Caco-2 (cell line): ENCODE results near the gene MGAT3. TPM values are rescaled to one million over a fixed set of nuclear protein-coding genes. Genes with fewer than 3 reads are reported as not detected.

Experiments used
- BruUV-seq: library from RNA; stranded (reverse); fragments of 400-500 nt; replicated peaks from 2 replicates; lab custom pipeline; 2021; lab: Mats Ljungman, UMichigan
- CTCF ChIA-PET: fragments of 300-600 bp; sonication (Branson Sonifier 250); formaldehyde crosslinking; loops from one replicate; lab custom pipeline; 2022; ENCODE audit warnings: antibody characterized with exemption; lab: Charles Lee
- POLR2A ChIA-PET: fragments of 300-600 bp; sonication (Branson Sonifier 250); formaldehyde crosslinking; loops from one replicate; lab custom pipeline; 2022; ENCODE audit warnings: antibody characterized with exemption; lab: Charles Lee
- DNase-seq, 2 experiments: peaks; one replicate each; pipeline versions ENCODE4 v3.0.0 to v3.0.0-alpha.2; 2020 to 2022
- H3K27me3 ChIP-seq: replicated peaks from 2 replicates; pipeline ENCODE4 v1.6.0; 2011; ENCODE audit warnings: low read length; ENCODE audit not compliant: control insufficient read depth, insufficient read depth
- H3K36me3 ChIP-seq: 2 replicates; pipeline ENCODE4 v1.5.1; 2011; ENCODE audit warnings: low read length; ENCODE audit not compliant: control insufficient read depth, insufficient read depth
- H3K4me1 ChIP-seq: fragments of 250-450 bp; sonication (Bioruptor Pico); 2 replicates; pipeline ENCODE4 v1.5.1; 2020; ENCODE audit warnings: mild to moderate bottlenecking
- H3K4me3 ChIP-seq: 2 replicates; pipeline ENCODE4 v1.5.1; 2011; ENCODE audit warnings: low read depth, mild to moderate bottlenecking, control low read depth, low read length
- H3K9me3 ChIP-seq: fragments of 250-450 bp; sonication (Bioruptor Pico); 2 replicates; pipeline ENCODE4 v1.5.1; 2020; ENCODE audit warnings: mild to moderate bottlenecking, moderate library complexity
- H3K27ac Mint-ChIP-seq: one replicate; pipeline ENCODE4 v1.8.0; 2022; ENCODE audit warnings: mixed read lengths; ENCODE audit not compliant: unreplicated experiment
- H3K27me3 Mint-ChIP-seq: one replicate; pipeline ENCODE4 v1.8.0; 2022; ENCODE audit warnings: mixed read lengths; ENCODE audit not compliant: insufficient read depth, unreplicated experiment
- H3K36me3 Mint-ChIP-seq: one replicate; pipeline ENCODE4 v1.8.0; 2022; ENCODE audit warnings: mild to moderate bottlenecking, mixed read lengths; ENCODE audit not compliant: insufficient read depth, unreplicated experiment
- H3K4me1 Mint-ChIP-seq: one replicate; pipeline ENCODE4 v1.8.0; 2022; ENCODE audit warnings: low read depth, mixed read lengths; ENCODE audit not compliant: unreplicated experiment
- H3K4me3 Mint-ChIP-seq: one replicate; pipeline ENCODE4 v1.8.0; 2022; ENCODE audit warnings: mild to moderate bottlenecking, moderate library complexity, mixed read lengths; ENCODE audit not compliant: unreplicated experiment
- H3K9me3 Mint-ChIP-seq: one replicate; pipeline ENCODE4 v1.8.0; 2022; ENCODE audit warnings: mixed read lengths; ENCODE audit not compliant: unreplicated experiment
- intact Hi-C: fragments of 100-400 bp; cut with micrococcal nuclease; formaldehyde crosslinking; loops from one replicate; pipeline ENCODE4 v1.10.0; 2022; ENCODE audit not compliant: unreplicated experiment
- total RNA-seq: library from RNA; stranded (reverse); gene quantifications from 2 replicates; pipeline ENCODE4 v1.2.3, GENCODE V29; 2022
- TF ChIP-seq, protein P1 (sequence below), 2 experiments: fragments of 200-600 bp in 1 of 2; IDR thresholded peaks; 1 replicate in 1 of 2; 2 replicates in 1 of 2; pipeline versions ENCODE4 v1.5.1 to v1.8.0; 2011 to 2022; ENCODE audit warnings: antibody characterized with exemption in 1 of 2, control low read depth in 1 of 2, inconsistent platforms in 1 of 2, low read depth in 1 of 2, low read length in 1 of 2, mild to moderate bottlenecking in 1 of 2, moderate library complexity in 1 of 2; ENCODE audit not compliant: insufficient read depth in 1 of 2, severe bottlenecking in 1 of 2, unreplicated experiment in 1 of 2

Gene MGAT3
- total RNA-seq, 1 experiment from 2014 or later, result 16.6 TPM

DNA sequence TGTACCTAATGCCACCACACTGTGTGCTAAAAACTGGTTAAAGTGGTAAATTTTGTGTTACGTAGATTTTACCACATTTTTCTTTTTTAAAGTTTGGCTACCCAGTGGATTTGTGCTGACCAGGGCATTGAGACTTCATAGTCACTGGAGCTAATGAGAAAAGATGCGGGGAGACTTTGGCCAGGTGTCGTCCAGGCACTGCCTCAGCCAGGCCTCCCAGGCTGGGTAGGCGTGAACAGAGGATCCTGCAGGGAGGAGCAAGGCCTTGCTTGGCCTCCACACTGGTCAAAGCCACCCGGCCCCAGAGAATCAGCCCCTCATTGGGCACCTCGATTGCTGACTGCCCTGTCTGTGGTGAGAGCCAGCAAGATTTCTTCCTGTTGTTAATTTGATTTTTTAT lies 13.4 kb upstream of the MGAT3 start:
- no peak overlapping the region for H3K4me3 ChIP-seq
- H3K27me3 ChIP-seq, result no peaks in the 10 kb centered on the region
- Mint-ChIP-seq H3K36me3 (peaks cover 6% of the 10 kb centered on the region), H3K27ac (peak overlapping the region; percentile 8), H3K9me3 (no peaks in the 10 kb centered on the region), H3K4me3 (no peak overlapping the region), H3K27me3 (no peaks in the 10 kb centered on the region), H3K4me1 (peaks cover 15% of the 10 kb centered on the region)
- no TSS peak for BruUV-seq
- H3K36me3 ChIP-seq, result no peaks in the 10 kb centered on the region
- TF ChIP-seq, protein P1, sequence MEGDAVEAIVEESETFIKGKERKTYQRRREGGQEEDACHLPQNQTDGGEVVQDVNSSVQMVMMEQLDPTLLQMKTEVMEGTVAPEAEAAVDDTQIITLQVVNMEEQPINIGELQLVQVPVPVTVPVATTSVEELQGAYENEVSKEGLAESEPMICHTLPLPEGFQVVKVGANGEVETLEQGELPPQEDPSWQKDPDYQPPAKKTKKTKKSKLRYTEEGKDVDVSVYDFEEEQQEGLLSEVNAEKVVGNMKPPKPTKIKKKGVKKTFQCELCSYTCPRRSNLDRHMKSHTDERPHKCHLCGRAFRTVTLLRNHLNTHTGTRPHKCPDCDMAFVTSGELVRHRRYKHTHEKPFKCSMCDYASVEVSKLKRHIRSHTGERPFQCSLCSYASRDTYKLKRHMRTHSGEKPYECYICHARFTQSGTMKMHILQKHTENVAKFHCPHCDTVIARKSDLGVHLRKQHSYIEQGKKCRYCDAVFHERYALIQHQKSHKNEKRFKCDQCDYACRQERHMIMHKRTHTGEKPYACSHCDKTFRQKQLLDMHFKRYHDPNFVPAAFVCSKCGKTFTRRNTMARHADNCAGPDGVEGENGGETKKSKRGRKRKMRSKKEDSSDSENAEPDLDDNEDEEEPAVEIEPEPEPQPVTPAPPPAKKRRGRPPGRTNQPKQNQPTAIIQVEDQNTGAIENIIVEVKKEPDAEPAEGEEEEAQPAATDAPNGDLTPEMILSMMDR (IDR thresholded peaks at IDR 0.05; ENCODE audit: insufficient read depth in 1 of 2, low read depth in 1 of 2, low read length in 1 of 2, severe bottlenecking in 1 of 2, unreplicated experiment in 1 of 2), result no peak
- DNase-seq, result no peak
- POLR2A ChIA-PET, result no interaction called here
- no peaks in the 10 kb centered on the region for H3K9me3 ChIP-seq
- intact Hi-C loops, result no loop called here
- peaks cover 44% of the 10 kb centered on the region for H3K4me1 ChIP-seq
- CTCF ChIA-PET, result no interaction called here

DNA sequence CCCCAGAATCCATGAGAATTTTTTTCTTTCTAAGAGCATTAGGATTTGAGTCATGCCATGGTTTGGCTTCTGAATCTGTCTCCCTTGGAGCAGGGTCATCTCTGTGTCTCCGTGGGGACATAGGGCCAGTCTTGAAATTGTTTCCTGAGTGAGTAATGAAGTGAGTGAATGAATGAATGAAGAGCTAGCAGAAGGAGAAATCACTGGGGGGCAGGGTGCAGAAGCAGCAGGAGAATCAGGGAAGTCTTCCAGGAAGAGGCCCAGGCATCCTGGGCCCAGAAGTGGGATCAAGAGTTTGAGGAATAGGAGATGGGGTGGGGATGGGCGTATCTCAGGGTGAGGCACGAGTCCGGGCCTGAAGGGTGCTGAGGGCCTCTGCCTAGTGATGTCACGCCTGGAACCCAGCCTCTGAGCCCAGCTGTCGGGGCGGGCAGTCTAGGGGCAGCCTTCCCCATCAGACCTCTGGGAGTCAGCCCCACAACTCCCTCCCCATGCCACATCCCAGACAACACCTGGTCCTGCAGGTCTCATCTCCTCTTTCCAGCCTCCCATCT lies 12.5 kb upstream of the MGAT3 start:
- POLR2A ChIA-PET, result no interaction called here
- intact Hi-C loops, result no loop called here
- DNase-seq, result no peak
- no peaks in the 10 kb centered on the region for H3K27me3 ChIP-seq
- Mint-ChIP-seq H3K4me1 (peaks cover 24% of the 10 kb centered on the region), H3K27me3 (no peaks in the 10 kb centered on the region), H3K9me3 (no peaks in the 10 kb centered on the region), H3K4me3 (no peak overlapping the region), H3K36me3 (peaks cover 6% of the 10 kb centered on the region), H3K27ac (peak overlapping the region; percentile 8)
- TF ChIP-seq, protein P1 (IDR thresholded peaks at IDR 0.05; ENCODE audit: insufficient read depth in 1 of 2, low read depth in 1 of 2, low read length in 1 of 2, severe bottlenecking in 1 of 2, unreplicated experiment in 1 of 2), result no peak
- BruUV-seq, result no TSS peak
- H3K36me3 ChIP-seq, result no peaks in the 10 kb centered on the region
- no peaks in the 10 kb centered on the region for H3K9me3 ChIP-seq
- H3K4me3 ChIP-seq, result no peak overlapping the region
- H3K4me1 ChIP-seq, result peaks cover 52% of the 10 kb centered on the region
- CTCF ChIA-PET, result no interaction called here

DNA sequence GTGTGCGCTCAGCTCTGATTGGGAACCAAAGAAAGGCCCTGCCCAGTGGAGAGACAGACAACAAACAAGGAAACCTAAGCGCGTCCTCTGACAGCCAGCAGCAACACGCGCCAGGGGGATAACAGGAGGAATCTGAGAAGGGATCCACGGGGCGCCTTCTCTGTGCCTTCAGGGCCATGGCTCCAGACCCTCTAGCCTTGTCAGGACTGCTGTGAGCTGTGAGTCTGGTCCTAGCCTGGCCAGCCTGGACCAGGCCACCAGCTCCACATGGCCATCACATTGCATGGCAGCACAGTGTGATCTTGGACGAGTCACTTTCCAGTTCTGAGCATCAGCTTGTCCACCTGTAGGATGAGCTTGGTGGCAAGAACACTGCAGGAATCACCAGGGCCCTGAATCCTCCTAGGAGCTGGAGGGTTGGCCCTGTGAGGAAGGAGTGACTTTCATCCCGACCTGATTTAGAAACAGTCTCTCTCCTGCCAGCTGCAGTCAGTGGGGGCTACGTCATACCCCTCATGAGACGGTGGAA lies 11.8 kb upstream of the MGAT3 start:
- TF ChIP-seq, protein P1 (IDR thresholded peaks at IDR 0.05; ENCODE audit: insufficient read depth in 1 of 2, low read depth in 1 of 2, low read length in 1 of 2, severe bottlenecking in 1 of 2, unreplicated experiment in 1 of 2), result no peak
- Histone ChIP-seq H3K4me1 (peaks cover 52% of the 10 kb centered on the region), H3K9me3 (no peaks in the 10 kb centered on the region), H3K27me3 (no peaks in the 10 kb centered on the region), H3K4me3 (no peak overlapping the region), H3K36me3 (no peaks in the 10 kb centered on the region)
- no peak overlapping the region for H3K4me3 Mint-ChIP-seq
- ChIA-PET POLR2A (no interaction called here), CTCF (no interaction called here)
- no TSS peak for BruUV-seq
- H3K27me3 Mint-ChIP-seq, result no peaks in the 10 kb centered on the region
- peaks cover 26% of the 10 kb centered on the region for H3K4me1 Mint-ChIP-seq
- no peak overlapping the region for H3K27ac Mint-ChIP-seq
- peaks cover 6% of the 10 kb centered on the region for H3K36me3 Mint-ChIP-seq
- intact Hi-C loops, result no loop called here
- H3K9me3 Mint-ChIP-seq, result no peaks in the 10 kb centered on the region
- no peak for DNase-seq
